ENCODE data around the gene BRINP2. TPM values are rescaled to one million over a fixed set of nuclear protein-coding genes. Genes with fewer than 3 reads are reported as not detected.

The BRINP2 gene
- not detected for total RNA-seq

DNA sequence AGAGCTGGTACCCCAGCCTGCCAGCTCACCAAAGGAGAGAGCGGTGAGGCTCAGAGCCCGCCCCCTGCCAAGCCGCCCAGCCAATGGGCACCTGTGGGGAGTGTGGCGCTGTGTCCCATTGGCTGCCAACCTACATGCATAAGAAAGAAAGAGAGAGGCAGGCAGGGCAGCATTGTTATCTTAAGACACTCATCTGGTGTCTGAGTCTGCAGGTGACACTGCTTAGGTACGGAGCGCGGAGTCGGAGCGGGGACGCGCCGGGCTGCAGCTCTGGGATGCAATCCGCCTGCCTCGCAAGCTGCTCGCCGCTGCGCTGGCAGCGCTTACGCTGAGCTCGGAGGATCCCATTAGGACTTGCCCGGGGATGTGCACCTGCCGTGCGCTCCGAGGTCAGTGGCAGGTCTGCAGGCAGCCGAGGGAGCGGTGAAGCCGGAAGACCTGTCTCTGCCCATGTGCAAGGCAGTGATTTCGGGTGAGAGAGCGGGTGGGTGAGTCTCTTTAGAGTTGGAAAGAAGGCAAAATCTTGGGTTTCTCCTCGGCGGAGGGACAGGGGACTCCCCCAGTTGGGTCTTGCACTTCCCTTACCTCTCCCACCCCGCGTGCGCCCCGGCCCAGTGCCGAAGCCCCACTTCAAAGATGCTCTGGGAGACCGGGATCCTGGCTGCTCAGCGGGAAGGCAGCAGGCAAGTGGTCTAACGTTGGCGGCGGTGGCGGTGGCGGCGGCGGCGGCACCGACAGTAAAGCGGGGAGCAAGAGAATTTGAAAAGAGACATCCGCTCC is at the start of gene BRINP2:
BRINP2 (plus strand) TSS at position 203 of the 780 bp plus-strand sequence. CDS start 58,919 bp downstream, outside the sequence.
- intact Hi-C loops (cut with micrococcal nuclease): no loop called here

DNA sequence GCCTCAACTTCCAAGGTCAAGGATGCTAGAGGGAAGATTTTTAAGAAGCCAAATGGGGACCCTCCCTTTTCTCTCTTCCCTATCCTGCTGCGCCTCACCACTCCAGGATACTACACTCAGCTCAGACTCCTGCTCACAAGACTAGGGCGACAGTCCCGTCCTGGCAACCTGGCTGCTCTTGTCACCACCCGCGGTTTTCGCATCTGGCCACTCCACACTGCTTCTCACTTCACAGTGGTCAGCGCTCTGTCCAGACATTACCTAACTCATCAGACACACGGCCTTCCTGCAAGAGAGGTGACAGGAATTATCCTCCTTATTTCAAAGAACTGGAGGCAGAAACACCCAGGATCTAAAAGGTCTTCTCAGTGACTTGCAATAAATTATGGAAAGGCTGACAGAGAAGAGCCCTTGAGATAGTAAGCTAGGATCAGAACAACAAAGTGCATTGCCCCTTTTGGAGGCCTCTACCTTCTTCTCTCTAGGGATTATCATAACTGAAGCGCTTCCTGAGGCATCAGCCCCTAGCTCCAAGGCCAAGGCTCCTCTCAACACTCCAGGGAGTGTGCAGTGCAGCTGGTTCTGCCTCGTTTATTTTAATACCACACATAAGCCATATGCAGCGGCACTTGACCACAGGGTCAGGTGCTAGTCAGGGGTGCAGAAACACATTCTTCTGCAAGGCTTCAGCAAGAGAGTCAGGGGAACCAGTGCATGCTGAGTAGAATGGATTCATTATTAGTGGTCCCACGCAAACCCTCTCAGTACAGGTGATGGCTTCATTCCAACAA is 48.1 kb upstream of the BRINP2 start:
- Mint-ChIP-seq H3K27ac (no peak overlapping the region), H3K9me3 (peaks cover 1% of the 10 kb centered on the region), H3K4me1 (ENCODE audit: low read depth) (no peaks in the 10 kb centered on the region), H3K27me3 (ENCODE audit: low read depth) (peaks cover 3% of the 10 kb centered on the region), H3K4me3 (no peak overlapping the region), H3K36me3 (ENCODE audit: low read depth) (no peaks in the 10 kb centered on the region)
- intact Hi-C loops (cut with micrococcal nuclease): no loop called here
- DNase-seq: no peak
- CTCF ChIA-PET: no interaction called here

More for the DNA sequence above, at the start of gene BRINP2:
- Mint-ChIP-seq H3K36me3 (ENCODE audit: low read depth) (no peaks in the 10 kb centered on the region), H3K4me3 (no peak within 1 kb of the TSS), H3K27ac (no peak within 1 kb of the TSS), H3K9me3 (no peaks in the 10 kb centered on the region), H3K27me3 (ENCODE audit: low read depth) (peaks cover 11% of the 10 kb centered on the region), H3K4me1 (ENCODE audit: low read depth) (no peaks in the 10 kb centered on the region)
- CTCF ChIA-PET: no interaction called here
- peak; percentile 5 for DNase-seq

- no peak for DNase-seq
- no peak overlapping the region for H3K4me3 Mint-ChIP-seq
- H3K4me1 Mint-ChIP-seq (ENCODE audit: low read depth): no peaks in the 10 kb centered on the region
- H3K27me3 Mint-ChIP-seq (ENCODE audit: low read depth): peaks cover under 1% of the 10 kb centered on the region
- no peaks in the 10 kb centered on the region for H3K36me3 Mint-ChIP-seq (ENCODE audit: low read depth)
- peaks cover under 1% of the 10 kb centered on the region for H3K9me3 Mint-ChIP-seq
- CTCF ChIA-PET: no interaction called here
- no peak overlapping the region for H3K27ac Mint-ChIP-seq
- intact Hi-C loops (cut with micrococcal nuclease): no loop called here
Observed at GRCh38 chr1:177124577-177125278, 46.0 kb upstream of the BRINP2 start.

DNA sequence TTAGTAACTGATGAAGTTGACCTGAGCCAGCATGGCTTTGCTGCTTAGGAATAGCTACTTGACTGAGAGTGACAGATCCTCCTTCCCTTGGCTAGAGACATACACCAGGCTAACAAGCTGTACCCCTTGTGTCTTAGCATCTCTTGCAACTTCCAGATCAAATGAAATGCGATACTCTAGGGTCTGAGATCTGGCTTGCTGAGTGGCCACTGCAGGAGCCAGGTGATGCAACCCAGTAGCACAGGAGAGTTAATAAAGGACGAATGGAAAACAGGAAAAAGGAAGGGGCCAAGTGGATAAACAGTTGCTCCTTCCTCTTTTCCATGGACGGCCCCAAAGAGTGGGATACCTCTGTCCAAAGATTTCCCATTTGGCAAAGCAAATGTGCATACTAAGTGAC is 44.5 kb upstream of the BRINP2 start:
- Mint-ChIP-seq H3K9me3 (no peaks in the 10 kb centered on the region), H3K36me3 (ENCODE audit: low read depth) (no peaks in the 10 kb centered on the region), H3K27ac (no peak overlapping the region), H3K27me3 (ENCODE audit: low read depth) (no peaks in the 10 kb centered on the region), H3K4me1 (ENCODE audit: low read depth) (no peaks in the 10 kb centered on the region), H3K4me3 (no peak overlapping the region)
- intact Hi-C loops (cut with micrococcal nuclease): no loop called here
- CTCF ChIA-PET: no interaction called here
- DNase-seq: no peak

DNA sequence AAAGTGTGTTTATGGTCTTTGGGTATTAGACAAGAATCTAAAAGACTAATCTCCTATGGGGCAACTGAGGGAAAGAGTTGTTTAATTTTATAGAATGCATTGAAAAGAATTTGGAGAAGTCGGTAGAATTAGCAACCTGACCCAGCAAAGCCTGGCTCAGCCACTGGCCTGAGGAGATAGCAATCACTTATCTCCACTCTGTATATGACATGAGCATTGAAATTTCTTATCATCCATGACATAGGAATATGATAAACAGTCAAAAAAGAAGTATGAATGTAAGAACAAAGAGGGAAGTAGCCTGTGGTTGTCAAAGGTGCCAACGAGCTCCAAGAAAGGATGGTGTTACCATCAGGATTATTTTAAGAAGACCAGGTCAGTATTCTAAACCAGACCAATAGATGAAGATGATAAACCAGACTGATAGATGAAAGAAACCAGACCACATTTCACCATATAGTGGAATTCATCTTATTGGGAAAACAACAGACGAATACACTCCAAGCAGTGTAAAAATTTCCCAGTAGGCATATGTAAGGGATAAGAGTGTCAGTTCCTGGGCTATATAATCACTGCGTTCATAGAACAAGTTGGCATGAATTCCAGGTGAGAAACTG is 42.0 kb upstream of the BRINP2 start:
- Mint-ChIP-seq H3K27me3 (ENCODE audit: low read depth) (no peaks in the 10 kb centered on the region), H3K4me3 (no peak overlapping the region), H3K4me1 (ENCODE audit: low read depth) (no peaks in the 10 kb centered on the region), H3K27ac (no peak overlapping the region), H3K9me3 (no peaks in the 10 kb centered on the region), H3K36me3 (ENCODE audit: low read depth) (no peaks in the 10 kb centered on the region)
- CTCF ChIA-PET: no interaction called here
- no peak for DNase-seq
- intact Hi-C loops (cut with micrococcal nuclease): no loop called here

GRCh38 chr1:177130451-177130945 is 40.3 kb upstream of the BRINP2 start:
- CTCF ChIA-PET: no interaction called here
- no peaks in the 10 kb centered on the region for H3K4me1 Mint-ChIP-seq (ENCODE audit: low read depth)
- no peaks in the 10 kb centered on the region for H3K27me3 Mint-ChIP-seq (ENCODE audit: low read depth)
- H3K9me3 Mint-ChIP-seq: no peaks in the 10 kb centered on the region
- DNase-seq: no peak
- H3K4me3 Mint-ChIP-seq: no peak overlapping the region
- no peak overlapping the region for H3K27ac Mint-ChIP-seq
- no peaks in the 10 kb centered on the region for H3K36me3 Mint-ChIP-seq (ENCODE audit: low read depth)
- intact Hi-C loops (cut with micrococcal nuclease): no loop called here

DNA sequence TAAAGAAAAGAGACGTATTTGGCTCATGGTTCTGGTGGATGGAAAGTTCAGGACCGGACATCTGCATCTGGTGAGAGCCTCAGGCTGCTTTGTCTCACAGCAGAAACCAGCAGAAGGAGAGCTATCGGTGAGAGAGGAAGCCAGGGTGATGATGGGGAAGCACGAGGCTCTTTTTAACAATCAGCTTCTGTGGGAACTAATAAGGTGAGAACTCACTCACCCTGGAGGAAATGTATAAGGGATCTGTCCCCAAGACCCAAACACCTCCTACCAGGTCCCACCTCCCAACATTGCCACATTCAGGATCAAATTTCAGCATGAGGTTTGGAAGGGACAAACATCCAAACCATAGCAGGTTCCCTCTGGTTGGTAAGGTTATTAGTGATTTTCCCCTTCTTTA is 39.0 kb upstream of the BRINP2 start:
- CTCF ChIA-PET: no interaction called here

DNA sequence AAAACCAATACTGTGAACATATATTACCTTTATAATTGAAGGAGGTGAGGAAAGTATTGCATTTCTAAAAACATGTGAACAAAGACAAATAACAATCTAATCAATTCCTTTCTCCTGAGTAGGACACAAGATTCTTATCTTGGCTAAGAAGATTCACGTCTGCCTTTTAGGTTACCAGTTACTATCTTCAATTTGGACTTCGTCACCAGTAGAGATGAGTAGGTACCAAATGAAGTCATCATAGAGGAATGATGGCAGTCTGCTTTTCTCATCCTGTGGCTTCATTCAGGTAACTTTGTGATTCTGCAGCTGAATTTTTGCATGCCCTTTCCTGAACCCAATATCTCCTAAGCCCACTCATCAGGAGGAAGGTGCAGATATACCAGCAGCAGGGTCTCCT is 38.6 kb upstream of the BRINP2 start:
- CTCF ChIA-PET: no interaction called here
- DNase-seq: no peak
- Mint-ChIP-seq H3K27me3 (ENCODE audit: low read depth) (no peaks in the 10 kb centered on the region), H3K9me3 (no peaks in the 10 kb centered on the region), H3K27ac (no peak overlapping the region), H3K36me3 (ENCODE audit: low read depth) (no peaks in the 10 kb centered on the region), H3K4me1 (ENCODE audit: low read depth) (no peaks in the 10 kb centered on the region), H3K4me3 (no peak overlapping the region)
- intact Hi-C loops (cut with micrococcal nuclease): no loop called here

More for the DNA sequence above, 39.0 kb upstream of the BRINP2 start:
- Mint-ChIP-seq H3K4me3 (no peak overlapping the region), H3K4me1 (ENCODE audit: low read depth) (no peaks in the 10 kb centered on the region), H3K27me3 (ENCODE audit: low read depth) (no peaks in the 10 kb centered on the region), H3K36me3 (ENCODE audit: low read depth) (no peaks in the 10 kb centered on the region), H3K27ac (no peak overlapping the region), H3K9me3 (no peaks in the 10 kb centered on the region)
- DNase-seq: no peak
- intact Hi-C loops (cut with micrococcal nuclease): no loop called here

GRCh38 chr1:177133977-177134538 is 36.7 kb upstream of the BRINP2 start:
- CTCF ChIA-PET: no interaction called here

GRCh38 chr1:177135250-177135649 is 35.5 kb upstream of the BRINP2 start:
- no peaks in the 10 kb centered on the region for H3K9me3 Mint-ChIP-seq
- no peak overlapping the region for H3K4me3 Mint-ChIP-seq
- CTCF ChIA-PET: no interaction called here
- H3K36me3 Mint-ChIP-seq (ENCODE audit: low read depth): no peaks in the 10 kb centered on the region
- no peak overlapping the region for H3K27ac Mint-ChIP-seq
- no peak for DNase-seq
- no peaks in the 10 kb centered on the region for H3K27me3 Mint-ChIP-seq (ENCODE audit: low read depth)
- intact Hi-C loops (cut with micrococcal nuclease): no loop called here
- no peaks in the 10 kb centered on the region for H3K4me1 Mint-ChIP-seq (ENCODE audit: low read depth)

More at GRCh38 chr1:177133977-177134538, 36.7 kb upstream of the BRINP2 start:
- intact Hi-C loops (cut with micrococcal nuclease): no loop called here
- Mint-ChIP-seq H3K27me3 (ENCODE audit: low read depth) (no peaks in the 10 kb centered on the region), H3K9me3 (no peaks in the 10 kb centered on the region), H3K36me3 (ENCODE audit: low read depth) (no peaks in the 10 kb centered on the region), H3K4me1 (ENCODE audit: low read depth) (no peaks in the 10 kb centered on the region), H3K27ac (no peak overlapping the region), H3K4me3 (no peak overlapping the region)
- no peak for DNase-seq

DNA sequence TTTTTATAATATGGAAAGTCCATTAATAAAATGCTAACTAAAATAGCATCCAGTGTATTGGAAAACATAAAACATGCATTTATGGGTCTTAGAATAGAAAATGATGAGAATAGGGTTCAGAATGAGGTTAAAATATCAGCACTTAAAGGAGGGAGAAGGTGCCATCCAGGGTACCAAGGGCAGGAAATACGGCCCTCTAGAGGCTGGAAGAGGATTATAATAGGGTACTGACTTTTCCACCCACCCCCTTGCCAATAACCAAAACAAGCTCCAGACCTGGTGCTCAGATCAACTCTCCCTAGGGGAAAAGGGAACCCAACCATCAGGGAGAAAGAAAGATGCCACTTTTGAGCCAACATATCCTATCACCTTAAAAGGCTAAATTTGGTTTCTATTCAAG is 32.9 kb upstream of the BRINP2 start:
- H3K36me3 Mint-ChIP-seq (ENCODE audit: low read depth): no peaks in the 10 kb centered on the region
- H3K4me1 Mint-ChIP-seq (ENCODE audit: low read depth): no peaks in the 10 kb centered on the region
- no peak overlapping the region for H3K27ac Mint-ChIP-seq
- H3K4me3 Mint-ChIP-seq: no peak overlapping the region
- H3K9me3 Mint-ChIP-seq: no peaks in the 10 kb centered on the region
- no peaks in the 10 kb centered on the region for H3K27me3 Mint-ChIP-seq (ENCODE audit: low read depth)
- intact Hi-C loops (cut with micrococcal nuclease): no loop called here
- no peak for DNase-seq
- CTCF ChIA-PET: no interaction called here

DNA sequence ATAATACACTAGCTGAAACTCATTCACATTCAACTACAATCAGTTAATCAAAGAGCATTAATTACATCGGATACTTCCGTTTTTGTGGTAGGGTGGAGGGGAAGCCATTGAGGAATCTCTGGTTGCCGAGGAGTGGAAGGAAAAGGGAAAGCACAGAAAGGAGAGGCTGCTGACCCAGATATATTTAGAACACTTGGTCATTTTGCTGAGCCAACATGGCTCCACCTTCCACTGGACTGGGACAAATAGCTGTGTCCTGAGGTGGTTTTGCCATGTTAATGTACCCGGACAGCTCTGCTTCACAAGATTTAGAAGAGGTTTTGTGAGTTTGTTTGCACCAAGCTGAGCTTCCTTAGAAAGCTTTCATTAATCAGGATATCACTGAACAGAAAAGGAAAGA is 32.4 kb upstream of the BRINP2 start:
- CTCF ChIA-PET: no interaction called here
- Mint-ChIP-seq H3K4me1 (ENCODE audit: low read depth) (no peaks in the 10 kb centered on the region), H3K4me3 (no peak overlapping the region), H3K27me3 (ENCODE audit: low read depth) (no peaks in the 10 kb centered on the region), H3K36me3 (ENCODE audit: low read depth) (no peaks in the 10 kb centered on the region), H3K27ac (no peak overlapping the region), H3K9me3 (no peaks in the 10 kb centered on the region)
- intact Hi-C loops (cut with micrococcal nuclease): no loop called here
- DNase-seq: no peak

Measured in activated naive CD4-positive, alpha-beta T cell treated with anti-CD3 and anti-CD28 coated beads for 36 hours (primary cell).